GM10248 (cell line): ENCODE measurements around the gene MPPED1.

Experiments
- CTCF ChIA-PET: fragments of 300-600 bp; sonication (Branson Sonifier 250); formaldehyde crosslinking; extraction: SDS; loops from one replicate; lab custom pipeline; 2021; ENCODE audit warnings: antibody characterized with exemption; lab: Yijun Ruan, JAX
- POLR2A ChIA-PET: fragments of 350-650 bp; sonication (Branson Sonifier 250); formaldehyde crosslinking; extraction: SDS; loops from one replicate; lab custom pipeline; 2020; ENCODE audit warnings: antibody characterized with exemption; lab: Yijun Ruan, JAX
- DNase-seq: peaks from one replicate; pipeline ENCODE4 v3.0.0; 2012; ENCODE audit errors: extremely low spot score
- CTCF ChIP-seq: IDR thresholded peaks from 2 replicates; pipeline ENCODE4 v1.5.1; 2012; ENCODE audit warnings: mild to moderate bottlenecking, low read depth; ENCODE audit errors: extremely low read depth, missing control alignments, control extremely low read depth

MPPED1 gene

GRCh38 chr22:43485502-43486089 is 73.8 kb downstream of the MPPED1 start:
- no peak for TF ChIP-seq CTCF
- no peak for DNase-seq
- CTCF ChIA-PET: no interaction called here
- POLR2A ChIA-PET: no interaction called here

- CTCF ChIA-PET: no interaction called here
- POLR2A ChIA-PET: no interaction called here
- TF ChIP-seq CTCF: no peak
- DNase-seq: no peak
Observed at GRCh38 chr22:43487311-43488030, 75.7 kb downstream of the MPPED1 start.

- DNase-seq: no peak
- ChIA-PET CTCF (no interaction called here), POLR2A (no interaction called here)
- TF ChIP-seq CTCF: no peak
Observed at GRCh38 chr22:43488031-43488866, 76.4 kb downstream of the MPPED1 start.

- CTCF ChIA-PET: no interaction called here
- DNase-seq: no peak
- POLR2A ChIA-PET: no interaction called here
- TF ChIP-seq CTCF: no peak
Observed at GRCh38 chr22:43488937-43489336, 77.1 kb downstream of the MPPED1 start.

- POLR2A ChIA-PET: no interaction called here
- TF ChIP-seq CTCF: no peak
- no peak for DNase-seq
- CTCF ChIA-PET: no interaction called here
Observed at GRCh38 chr22:43490311-43490710, 78.5 kb downstream of the MPPED1 start.

GRCh38 chr22:43491177-43491576 is 79.4 kb downstream of the MPPED1 start:
- DNase-seq: no peak
- CTCF ChIA-PET: no interaction called here
- POLR2A ChIA-PET: no interaction called here
- no peak for TF ChIP-seq CTCF
